Measurements from ENCODE around the gene TXNDC11. TPM values are rescaled to one million over a fixed set of nuclear protein-coding genes. Genes with fewer than 3 reads are reported as not detected.
A peak's percentile ranks its signal among the peaks of the same experiment; 100 is the strongest.

The TXNDC11 gene, protein sequence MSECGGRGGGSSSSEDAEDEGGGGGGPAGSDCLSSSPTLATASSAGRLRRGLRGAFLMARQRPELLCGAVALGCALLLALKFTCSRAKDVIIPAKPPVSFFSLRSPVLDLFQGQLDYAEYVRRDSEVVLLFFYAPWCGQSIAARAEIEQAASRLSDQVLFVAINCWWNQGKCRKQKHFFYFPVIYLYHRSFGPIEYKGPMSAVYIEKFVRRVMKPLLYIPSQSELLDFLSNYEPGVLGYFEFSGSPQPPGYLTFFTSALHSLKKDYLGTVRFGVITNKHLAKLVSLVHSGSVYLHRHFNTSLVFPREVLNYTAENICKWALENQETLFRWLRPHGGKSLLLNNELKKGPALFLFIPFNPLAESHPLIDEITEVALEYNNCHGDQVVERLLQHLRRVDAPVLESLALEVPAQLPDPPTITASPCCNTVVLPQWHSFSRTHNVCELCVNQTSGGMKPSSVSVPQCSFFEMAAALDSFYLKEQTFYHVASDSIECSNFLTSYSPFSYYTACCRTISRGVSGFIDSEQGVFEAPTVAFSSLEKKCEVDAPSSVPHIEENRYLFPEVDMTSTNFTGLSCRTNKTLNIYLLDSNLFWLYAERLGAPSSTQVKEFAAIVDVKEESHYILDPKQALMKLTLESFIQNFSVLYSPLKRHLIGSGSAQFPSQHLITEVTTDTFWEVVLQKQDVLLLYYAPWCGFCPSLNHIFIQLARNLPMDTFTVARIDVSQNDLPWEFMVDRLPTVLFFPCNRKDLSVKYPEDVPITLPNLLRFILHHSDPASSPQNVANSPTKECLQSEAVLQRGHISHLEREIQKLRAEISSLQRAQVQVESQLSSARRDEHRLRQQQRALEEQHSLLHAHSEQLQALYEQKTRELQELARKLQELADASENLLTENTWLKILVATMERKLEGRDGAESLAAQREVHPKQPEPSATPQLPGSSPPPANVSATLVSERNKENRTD
- 27.9 and 29.6 TPM in 2 replicates for polyA plus RNA-seq (2013)

DNA sequence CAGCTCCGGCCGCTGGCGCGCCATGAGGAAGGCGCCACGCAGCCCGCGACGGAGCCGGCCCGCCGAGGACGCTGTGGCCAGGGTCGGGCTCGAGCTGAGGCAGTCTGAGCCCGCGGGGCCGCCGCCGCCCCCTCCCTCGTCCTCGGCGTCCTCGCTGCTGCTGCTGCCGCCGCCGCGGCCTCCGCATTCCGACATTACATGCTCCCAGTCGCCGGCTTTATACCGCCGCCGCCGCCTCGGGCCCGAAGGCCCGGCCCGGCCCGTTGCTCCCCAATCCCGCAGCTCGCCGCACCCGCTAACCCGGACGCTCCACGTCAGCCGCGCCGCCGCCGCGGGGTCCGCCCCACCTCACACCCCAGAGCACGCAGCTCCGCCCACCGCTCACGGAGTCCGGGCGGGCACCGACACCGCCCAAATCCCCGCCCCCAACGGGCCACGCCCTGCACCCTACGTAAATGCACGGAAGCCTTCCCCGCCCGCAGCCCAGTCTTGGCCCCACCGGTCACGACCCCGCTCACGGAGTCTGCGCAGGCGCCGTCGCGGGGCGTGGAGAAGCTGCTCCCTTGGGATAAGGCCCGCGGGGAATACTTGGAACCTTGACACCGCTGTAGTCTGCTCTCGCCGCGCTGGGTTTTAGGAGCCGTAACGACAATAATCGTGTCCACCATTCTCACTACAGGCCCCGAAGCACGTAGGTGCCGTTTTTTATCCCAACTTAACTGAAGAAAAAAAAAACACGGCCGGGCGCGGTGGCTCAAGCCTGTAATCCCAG lies at the start of gene TXNDC11:
Gene TXNDC11, minus strand, starts transcription at position 322 of the 772 bp plus-strand sequence. Its CDS starts 127 bp downstream, at position 195.
- Histone ChIP-seq H3K14ac (ENCODE audit: low read length) (peak within 1 kb of the TSS; percentile 84), H3K79me2 (ENCODE audit: control insufficient read depth, insufficient read depth, low read length, poor library complexity) (peaks cover 9% of the 10 kb centered on the region), H3K4ac (ENCODE audit: low read depth, low read length) (peak within 1 kb of the TSS; percentile 71), H3K9me3 (ENCODE audit: insufficient read depth, low read depth, low read length) (no peaks in the 10 kb centered on the region), H3K4me3 (ENCODE audit: low read depth, low read length) (peak within 1 kb of the TSS; percentile 99), H4K8ac (ENCODE audit: low read depth, low read length) (peak within 1 kb of the TSS; percentile 71), H2BK12ac (ENCODE audit: low read length) (no peak within 1 kb of the TSS), H3K4me2 (ENCODE audit: low read length) (peak within 1 kb of the TSS; percentile 63), H2AFZ (ENCODE audit: insufficient read depth, low read length, poor library complexity) (peak within 1 kb of the TSS; percentile 40), H2BK120ac (ENCODE audit: insufficient read depth, low read length, poor library complexity) (peak within 1 kb of the TSS; percentile 24), H3K9ac (ENCODE audit: low read length) (peak within 1 kb of the TSS; percentile 93), H4K12ac (ENCODE audit: low read depth, low read length) (peak within 1 kb of the TSS; percentile 82), H2AK5ac (ENCODE audit: low read length) (peak within 1 kb of the TSS; percentile 11), H3K27me3 (ENCODE audit: insufficient read depth, low read length) (no peaks in the 10 kb centered on the region), H3K18ac (ENCODE audit: low read length) (peak within 1 kb of the TSS; percentile 81), H3K36me3 (ENCODE audit: control insufficient read depth in 1 of 2, insufficient read depth in 2 of 2, low read length in 2 of 2) (peaks cover 0 to 1% of the 10 kb centered on the region in 2 experiments), H3K23ac (ENCODE audit: low read length) (no peak within 1 kb of the TSS), H3K79me1 (ENCODE audit: low read length) (peaks cover 7% of the 10 kb centered on the region), H4K91ac (ENCODE audit: low read depth, low read length) (peak within 1 kb of the TSS; percentile 87), H3K4me1 (ENCODE audit: control insufficient read depth in 1 of 2, insufficient read depth in 2 of 2, low read length in 2 of 2) (peaks cover 4 to 7% of the 10 kb centered on the region in 2 experiments), H2BK5ac (ENCODE audit: low read depth, low read length, poor library complexity) (peak within 1 kb of the TSS; percentile 85), H3K27ac (ENCODE audit: low read depth, low read length) (peak within 1 kb of the TSS; percentile 84)
- no CpG with 5 or more reads among the region's 96 CpGs for WGBS (ENCODE audit: extremely low coverage, insufficient coverage, insufficient read length)
- DNase-seq, result peak; percentile 99 to 100

DNA sequence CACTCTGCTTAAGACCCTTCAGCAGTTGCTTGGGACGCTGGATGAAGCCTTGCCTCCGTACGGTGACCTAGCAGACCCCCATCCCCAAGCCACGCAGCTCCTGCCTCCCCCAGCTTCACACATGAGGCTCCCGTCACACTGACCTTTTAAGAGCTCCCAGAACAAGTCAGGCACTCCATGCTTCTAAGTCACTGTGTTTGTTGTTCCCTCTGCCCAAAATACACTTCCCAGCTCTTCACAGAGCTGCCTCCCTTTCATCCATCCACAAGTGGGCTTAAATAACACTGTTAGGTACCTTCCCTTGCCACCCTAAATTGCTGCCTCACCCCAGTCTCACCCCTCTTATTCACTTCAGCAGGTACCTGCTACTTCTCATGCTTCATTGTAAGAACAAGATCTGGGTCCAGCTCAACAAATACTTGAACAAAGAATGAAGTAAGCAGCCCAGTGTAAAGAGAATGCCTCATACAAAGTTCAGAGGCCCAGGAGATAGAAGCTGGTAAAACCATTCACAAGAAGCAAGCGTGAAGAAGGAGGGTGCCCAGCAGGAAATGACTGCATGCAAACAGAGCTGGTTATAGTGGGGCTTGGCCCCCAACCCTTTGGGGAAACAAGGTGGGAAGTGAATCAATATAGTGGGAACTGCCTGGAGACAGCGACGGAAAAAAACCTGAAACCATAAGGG lies 48.6 kb upstream of the TXNDC11 start:
- peaks cover 12 to 15% of the 10 kb centered on the region in 2 experiments for H3K4me1 ChIP-seq (ENCODE audit: control insufficient read depth in 1 of 2, insufficient read depth in 2 of 2, low read length in 2 of 2)
- H4K8ac ChIP-seq (ENCODE audit: low read depth, low read length), result no peak overlapping the region
- H3K4me2 ChIP-seq (ENCODE audit: low read length), result no peak overlapping the region
- H2BK5ac ChIP-seq (ENCODE audit: low read depth, low read length, poor library complexity), result no peak overlapping the region
- no peak overlapping the region for H2AK5ac ChIP-seq (ENCODE audit: low read length)
- H2BK120ac ChIP-seq (ENCODE audit: insufficient read depth, low read length, poor library complexity), result no peak overlapping the region
- H3K79me2 ChIP-seq (ENCODE audit: control insufficient read depth, insufficient read depth, low read length, poor library complexity), result peaks cover 31% of the 10 kb centered on the region
- H3K14ac ChIP-seq (ENCODE audit: low read length), result no peak overlapping the region
- no peak overlapping the region for H4K12ac ChIP-seq (ENCODE audit: low read depth, low read length)
- H3K79me1 ChIP-seq (ENCODE audit: low read length), result peaks cover 6% of the 10 kb centered on the region
- H3K9me3 ChIP-seq (ENCODE audit: insufficient read depth, low read depth, low read length), result no peaks in the 10 kb centered on the region
- no peak overlapping the region for H3K4me3 ChIP-seq (ENCODE audit: low read depth, low read length)
- H3K18ac ChIP-seq (ENCODE audit: low read length), result no peak overlapping the region
- peaks cover 2 to 5% of the 10 kb centered on the region in 2 experiments for H3K36me3 ChIP-seq (ENCODE audit: control insufficient read depth in 1 of 2, insufficient read depth in 2 of 2, low read length in 2 of 2)
- no peak for DNase-seq
- H3K27me3 ChIP-seq (ENCODE audit: insufficient read depth, low read length), result no peaks in the 10 kb centered on the region
- no peak overlapping the region for H2AFZ ChIP-seq (ENCODE audit: insufficient read depth, low read length, poor library complexity)
- no CpG with 5 or more reads among the region's 8 CpGs for WGBS (ENCODE audit: extremely low coverage, insufficient coverage, insufficient read length)
- no peak overlapping the region for H3K9ac ChIP-seq (ENCODE audit: low read length)
- no peak overlapping the region for H2BK12ac ChIP-seq (ENCODE audit: low read length)
- peak overlapping the region; percentile 84 for H3K4ac ChIP-seq (ENCODE audit: low read depth, low read length)
- H3K23ac ChIP-seq (ENCODE audit: low read length), result no peak overlapping the region
- no peak overlapping the region for H3K27ac ChIP-seq (ENCODE audit: low read depth, low read length)
- H4K91ac ChIP-seq (ENCODE audit: low read depth, low read length), result no peak overlapping the region

DNA sequence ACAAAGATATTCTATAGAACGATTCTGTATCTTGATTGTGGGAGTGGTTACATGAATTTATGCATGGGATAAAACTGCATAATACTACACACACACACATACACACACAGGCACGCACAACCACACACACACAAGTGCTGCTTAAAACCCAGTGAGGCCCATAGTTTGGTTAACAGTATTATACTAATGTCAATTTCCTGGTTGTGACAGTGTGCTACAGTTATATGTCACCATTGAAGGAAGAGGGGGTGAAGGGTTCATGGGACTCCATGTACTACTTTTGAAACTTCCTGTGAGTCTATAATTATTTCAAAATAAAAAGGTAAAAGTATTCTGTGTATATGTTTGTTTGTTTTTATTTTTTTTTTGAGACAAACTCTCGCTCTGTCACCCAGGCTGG lies 46.3 kb upstream of the TXNDC11 start:
- no peak overlapping the region for H2AK5ac ChIP-seq (ENCODE audit: low read length)
- peak overlapping the region; percentile 53 for H3K4ac ChIP-seq (ENCODE audit: low read depth, low read length)
- H3K9ac ChIP-seq (ENCODE audit: low read length), result no peak overlapping the region
- H3K36me3 ChIP-seq (ENCODE audit: control insufficient read depth in 1 of 2, insufficient read depth in 2 of 2, low read length in 2 of 2), result peaks cover 2% of the 10 kb centered on the region in 2 experiments
- no peak overlapping the region for H3K4me3 ChIP-seq (ENCODE audit: low read depth, low read length)
- no peak overlapping the region for H2BK120ac ChIP-seq (ENCODE audit: insufficient read depth, low read length, poor library complexity)
- H3K79me2 ChIP-seq (ENCODE audit: control insufficient read depth, insufficient read depth, low read length, poor library complexity), result peaks cover 28% of the 10 kb centered on the region
- H4K91ac ChIP-seq (ENCODE audit: low read depth, low read length), result no peak overlapping the region
- no peak overlapping the region for H3K23ac ChIP-seq (ENCODE audit: low read length)
- H3K14ac ChIP-seq (ENCODE audit: low read length), result no peak overlapping the region
- no peak overlapping the region for H2BK12ac ChIP-seq (ENCODE audit: low read length)
- no peak overlapping the region for H3K4me2 ChIP-seq (ENCODE audit: low read length)
- H3K4me1 ChIP-seq (ENCODE audit: control insufficient read depth in 1 of 2, insufficient read depth in 2 of 2, low read length in 2 of 2), result peaks cover 12 to 15% of the 10 kb centered on the region in 2 experiments
- no peak for DNase-seq
- H3K27ac ChIP-seq (ENCODE audit: low read depth, low read length), result no peak overlapping the region
- H3K79me1 ChIP-seq (ENCODE audit: low read length), result peaks cover 3% of the 10 kb centered on the region
- H3K9me3 ChIP-seq (ENCODE audit: insufficient read depth, low read depth, low read length), result no peaks in the 10 kb centered on the region
- no peak overlapping the region for H4K8ac ChIP-seq (ENCODE audit: low read depth, low read length)
- no peak overlapping the region for H2AFZ ChIP-seq (ENCODE audit: insufficient read depth, low read length, poor library complexity)
- H3K27me3 ChIP-seq (ENCODE audit: insufficient read depth, low read length), result no peaks in the 10 kb centered on the region
- no peak overlapping the region for H3K18ac ChIP-seq (ENCODE audit: low read length)
- no peak overlapping the region for H2BK5ac ChIP-seq (ENCODE audit: low read depth, low read length, poor library complexity)
- WGBS (ENCODE audit: extremely low coverage, insufficient coverage, insufficient read length), result no CpG with 5 or more reads among the region's 3 CpGs
- H4K12ac ChIP-seq (ENCODE audit: low read depth, low read length), result no peak overlapping the region
